Urinary bladder (tissue), 4 donors: Measurements from ENCODE around the gene MAN2A1. TPM values are rescaled to one million over a fixed set of nuclear protein-coding genes. Genes with fewer than 3 reads are reported as not detected.
"Not testable (repeated sequence)": the region's sequence is repeated elsewhere in the genome, so short reads cannot be mapped to it uniquely, and the experiment has no call there.

Experiments used
- DNase-seq: peaks from one replicate; pipeline ENCODE4 v3.0.0-alpha.2; 2015; ENCODE audit errors: extremely low spot score
- H3K27ac ChIP-seq: one replicate; pipeline ENCODE4 v1.5.1; 2013; ENCODE audit warnings: low read depth, mild to moderate bottlenecking, moderate library complexity
- H3K36me3 ChIP-seq: one replicate; pipeline ENCODE4 v1.6.1; 2013; ENCODE audit warnings: mild to moderate bottlenecking, moderate library complexity; ENCODE audit not compliant: insufficient read depth
- H3K4me1 ChIP-seq: one replicate; pipeline ENCODE4 v1.6.1; 2013; ENCODE audit warnings: mild to moderate bottlenecking, moderate library complexity; ENCODE audit not compliant: insufficient read depth
- H3K4me3 ChIP-seq: one replicate; pipeline ENCODE4 v1.5.1; 2013; ENCODE audit warnings: low read depth, low read length
- WGBS: extraction: QIAGEN DNeasy Blood & Tissue Kit; methylation state at CpG from one replicate; pipeline ENCODE4 v1.1.7; 2013; 5-methylcytosine and 5-hydroxymethylcytosine counted together
- polyA plus RNA-seq: library from polyadenylated mRNA; stranded (reverse); fragments of 200-250 nt; gene quantifications from one replicate; pipeline ENCODE4 v1.2.3, GENCODE V29; 2013
- total RNA-seq: library from RNA; depleted of rRNA; stranded (reverse); fragments of >200 nt; gene quantifications from one replicate; pipeline ENCODE4 v1.2.3, GENCODE V29; 2014
- donor health status: healthy with polysubstance abuse.
- donor health status: healthy.

The MAN2A1 gene
- total and polyA plus RNA-seq, 2 donors, result 22.5 to 125 TPM

DNA sequence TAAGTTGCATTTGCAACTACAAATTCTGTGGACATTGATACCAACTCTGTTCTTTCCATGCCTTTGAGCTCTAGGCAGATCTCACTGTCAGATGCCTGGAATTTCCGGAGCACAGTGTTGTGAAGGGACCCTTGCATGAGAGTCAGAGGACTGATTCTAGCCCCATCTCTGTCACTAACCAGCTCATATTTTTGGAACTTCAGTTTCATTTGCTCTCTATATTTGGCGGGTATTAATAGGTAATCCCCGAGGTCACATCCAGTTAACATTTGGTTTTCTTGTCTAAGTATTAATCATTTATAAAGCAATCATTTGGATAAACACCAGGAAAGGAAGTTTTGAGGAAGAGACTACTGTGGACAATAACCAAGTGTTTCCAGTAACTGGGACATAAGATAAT is 115.7 kb downstream of the MAN2A1 start:
- no peak for DNase-seq
- Histone ChIP-seq H3K36me3 (no peaks in the 10 kb centered on the region), H3K4me3 (no peak overlapping the region), H3K27ac (no peak overlapping the region), H3K4me1 (no peaks in the 10 kb centered on the region)
- 53% methylated on average over 3 of the region's 3 CpGs for WGBS

DNA sequence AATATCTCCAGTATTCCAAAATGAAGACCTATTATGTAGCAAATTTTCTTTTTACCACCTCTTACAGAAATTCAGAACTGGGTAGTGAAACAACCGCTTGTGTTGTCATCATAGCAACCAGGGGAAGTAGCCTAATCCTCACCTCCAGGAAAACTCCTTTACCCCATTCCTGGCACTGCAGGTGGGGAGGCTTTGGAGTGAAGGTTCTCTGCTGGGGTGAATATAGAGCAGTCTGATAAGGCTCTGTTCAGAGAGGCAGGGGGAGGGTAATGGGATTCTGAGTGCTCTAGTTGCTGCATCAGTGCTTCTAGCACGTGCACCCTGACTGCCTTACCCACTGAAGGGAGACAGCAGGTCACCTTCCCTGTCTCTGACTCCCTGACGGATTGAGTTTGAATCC is 116.2 kb downstream of the MAN2A1 start:
- no peak overlapping the region for H3K27ac ChIP-seq
- H3K36me3 ChIP-seq, result no peaks in the 10 kb centered on the region
- WGBS, result 71% methylated on average over 3 of the region's 3 CpGs
- DNase-seq, result no peak
- H3K4me1 ChIP-seq, result no peaks in the 10 kb centered on the region
- no peak overlapping the region for H3K4me3 ChIP-seq

DNA sequence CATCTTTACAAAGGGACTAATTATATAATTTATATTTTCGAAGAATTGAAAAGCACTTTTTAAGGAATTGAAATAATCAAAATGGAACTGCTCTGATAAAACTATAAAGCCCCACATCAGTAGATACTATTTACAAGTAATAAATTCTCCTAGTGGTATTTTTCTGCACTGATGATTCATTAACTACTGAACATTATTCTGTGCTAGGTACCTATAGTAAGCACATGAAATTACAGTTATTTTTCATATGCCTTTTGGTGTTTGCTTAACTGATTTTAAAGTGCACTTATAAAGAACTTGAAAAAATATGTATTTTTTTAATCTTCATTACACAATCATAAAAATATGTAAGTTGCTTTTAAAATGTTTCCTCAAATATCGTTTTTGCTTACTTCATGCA is 123.0 kb downstream of the MAN2A1 start:
- no peak overlapping the region for H3K4me3 ChIP-seq
- WGBS, result 75% methylated on average over 2 of the region's 2 CpGs
- DNase-seq, result no peak

DNA sequence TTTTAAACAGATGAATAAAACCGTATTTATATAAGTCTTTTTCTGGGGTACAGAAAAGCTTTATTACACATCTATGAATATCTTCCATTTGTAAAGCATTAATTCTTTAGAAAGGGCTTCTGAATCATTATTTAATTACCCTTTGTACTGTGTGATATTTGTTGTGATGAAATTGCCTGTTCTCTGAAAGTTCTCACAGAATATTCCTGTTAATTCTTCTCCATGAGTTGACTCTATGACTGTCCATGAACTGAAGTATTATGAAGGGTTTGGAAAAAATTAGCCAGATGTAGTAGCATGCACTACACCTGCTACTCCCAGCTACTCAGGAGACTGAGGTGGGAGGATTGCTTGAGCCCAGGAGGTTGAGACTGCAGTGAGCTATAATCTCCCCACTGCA is 127.0 kb downstream of the MAN2A1 start:
- DNase-seq, result no peak
- H3K27ac ChIP-seq, result no peak overlapping the region
- no peak overlapping the region for H3K4me3 ChIP-seq
- H3K4me1 ChIP-seq, result no peaks in the 10 kb centered on the region
- WGBS, result 97% methylated on average over 1 of the region's 1 CpG
- no peaks in the 10 kb centered on the region for H3K36me3 ChIP-seq

More for the DNA sequence above, 123.0 kb downstream of the MAN2A1 start:
- Histone ChIP-seq H3K4me1 (no peaks in the 10 kb centered on the region), H3K36me3 (no peaks in the 10 kb centered on the region), H3K27ac (no peak overlapping the region)

DNA sequence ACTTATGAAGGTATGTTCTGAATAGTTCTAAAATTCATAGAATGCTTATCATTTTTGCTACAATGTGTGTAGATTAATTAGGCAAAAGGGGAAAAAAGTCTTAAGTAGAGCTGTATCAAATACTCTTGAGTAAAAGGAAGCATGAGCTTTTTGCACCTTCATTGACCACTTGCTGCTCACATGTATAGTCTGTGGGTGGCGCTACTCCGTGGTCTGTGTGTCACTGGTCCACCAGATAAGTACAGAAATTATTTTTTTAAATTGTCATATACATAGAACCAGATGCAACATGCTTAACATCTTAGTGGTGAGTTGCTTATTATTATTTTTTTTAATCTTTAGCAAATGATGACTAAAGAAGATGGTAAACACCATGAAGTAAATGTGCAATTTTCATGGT is 130.2 kb downstream of the MAN2A1 start:
- DNase-seq, result no peak
- no peak overlapping the region for H3K4me3 ChIP-seq
- WGBS, result 48% methylated on average over 2 of the region's 2 CpGs
- H3K36me3 ChIP-seq, result peaks cover 1% of the 10 kb centered on the region
- H3K27ac ChIP-seq, result no peak overlapping the region
- H3K4me1 ChIP-seq, result no peaks in the 10 kb centered on the region

DNA sequence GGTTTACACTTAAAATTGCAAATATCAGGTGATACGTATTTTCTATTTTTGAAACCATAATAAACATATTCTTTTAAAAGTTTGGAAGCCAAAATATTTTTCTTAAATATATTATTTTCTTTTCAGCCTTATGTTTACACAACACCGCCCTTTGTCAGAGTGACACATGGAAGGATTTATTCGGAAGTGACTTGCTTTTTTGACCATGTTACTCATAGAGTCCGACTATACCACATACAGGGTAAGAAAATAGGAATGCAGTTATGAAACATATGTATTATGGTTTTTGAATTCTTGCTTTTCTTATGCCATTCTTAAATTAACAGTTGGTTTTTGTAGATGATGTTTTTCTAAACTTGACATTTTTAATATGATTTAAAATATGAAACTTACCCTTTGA is 133.9 kb downstream of the MAN2A1 start:
- no peak overlapping the region for H3K4me3 ChIP-seq
- H3K36me3 ChIP-seq, result peaks cover 1% of the 10 kb centered on the region
- no peaks in the 10 kb centered on the region for H3K4me1 ChIP-seq
- no peak overlapping the region for H3K27ac ChIP-seq
- DNase-seq, result no peak
- WGBS, result 96% methylated on average over 4 of the region's 4 CpGs

DNA sequence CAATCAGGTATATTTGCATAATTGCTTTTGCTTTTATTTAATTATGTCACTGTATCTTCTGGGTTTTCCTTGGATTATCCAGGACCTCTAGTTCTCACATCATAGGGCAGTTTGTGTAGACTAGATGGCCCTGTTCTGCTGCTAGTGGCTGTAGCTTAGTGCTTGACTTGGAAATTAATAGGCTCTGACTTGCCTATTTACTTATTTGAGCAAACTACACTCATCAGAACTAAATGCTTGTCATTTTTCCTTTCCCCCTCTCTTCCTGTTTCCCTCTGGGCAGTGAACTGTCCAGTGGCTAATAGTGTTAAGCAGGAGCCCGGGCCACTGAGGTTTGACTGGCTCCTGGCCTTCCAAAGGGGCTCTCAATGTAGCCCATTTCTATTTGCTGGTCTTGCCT is 135.7 kb downstream of the MAN2A1 start:
- Histone ChIP-seq H3K4me3 (no peak overlapping the region), H3K36me3 (peaks cover 1% of the 10 kb centered on the region), H3K4me1 (no peaks in the 10 kb centered on the region), H3K27ac (no peak overlapping the region)
- 89% methylated on average over 1 of the region's 1 CpG for WGBS
- no peak for DNase-seq

DNA sequence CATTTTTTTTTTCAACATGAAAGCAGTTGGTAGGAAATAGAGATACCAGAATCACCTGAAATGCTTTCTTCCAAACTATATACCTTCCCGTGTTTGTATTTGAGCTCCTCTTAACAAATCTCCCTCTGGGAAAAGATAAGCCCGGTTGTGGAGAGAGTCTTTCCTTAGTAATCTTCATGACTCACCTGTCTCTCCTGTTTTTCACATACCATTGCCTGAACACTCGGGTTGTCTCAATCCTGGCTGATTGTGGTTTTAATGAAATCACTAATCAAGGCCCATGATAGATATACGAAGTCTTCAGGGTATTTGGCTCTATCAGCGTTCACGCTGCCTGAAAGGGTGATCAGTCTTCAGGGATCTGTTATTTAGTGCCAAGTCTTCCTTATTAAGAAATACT is 136.7 kb downstream of the MAN2A1 start:
- DNase-seq, result no peak
- 93% methylated on average over 6 of the region's 6 CpGs for WGBS
- Histone ChIP-seq H3K4me3 (no peak overlapping the region), H3K36me3 (peaks cover 1% of the 10 kb centered on the region), H3K27ac (no peak overlapping the region), H3K4me1 (no peaks in the 10 kb centered on the region)

DNA sequence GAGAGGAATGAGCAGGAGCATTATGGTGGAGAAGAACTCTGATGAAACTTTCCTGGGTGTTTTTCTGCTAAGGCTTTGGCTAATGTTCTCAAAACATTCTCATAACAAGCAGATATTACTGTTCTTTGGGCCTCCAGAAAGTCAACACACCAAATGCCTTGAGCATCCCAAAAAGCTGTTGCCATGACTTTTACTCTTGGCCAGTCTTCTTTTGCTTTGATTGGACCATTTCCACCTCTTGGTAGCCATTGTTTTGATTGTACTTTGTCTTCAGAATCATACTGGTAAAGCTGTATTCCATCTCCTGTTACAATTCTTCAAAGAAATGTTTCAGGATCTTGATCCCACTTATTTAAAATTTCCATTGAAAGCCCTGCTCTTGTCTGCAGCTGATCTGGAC is 139.6 kb downstream of the MAN2A1 start:
- H3K27ac ChIP-seq, result no peak overlapping the region
- no peaks in the 10 kb centered on the region for H3K36me3 ChIP-seq
- no peaks in the 10 kb centered on the region for H3K4me1 ChIP-seq
- DNase-seq, result no peak
- no peak overlapping the region for H3K4me3 ChIP-seq

DNA sequence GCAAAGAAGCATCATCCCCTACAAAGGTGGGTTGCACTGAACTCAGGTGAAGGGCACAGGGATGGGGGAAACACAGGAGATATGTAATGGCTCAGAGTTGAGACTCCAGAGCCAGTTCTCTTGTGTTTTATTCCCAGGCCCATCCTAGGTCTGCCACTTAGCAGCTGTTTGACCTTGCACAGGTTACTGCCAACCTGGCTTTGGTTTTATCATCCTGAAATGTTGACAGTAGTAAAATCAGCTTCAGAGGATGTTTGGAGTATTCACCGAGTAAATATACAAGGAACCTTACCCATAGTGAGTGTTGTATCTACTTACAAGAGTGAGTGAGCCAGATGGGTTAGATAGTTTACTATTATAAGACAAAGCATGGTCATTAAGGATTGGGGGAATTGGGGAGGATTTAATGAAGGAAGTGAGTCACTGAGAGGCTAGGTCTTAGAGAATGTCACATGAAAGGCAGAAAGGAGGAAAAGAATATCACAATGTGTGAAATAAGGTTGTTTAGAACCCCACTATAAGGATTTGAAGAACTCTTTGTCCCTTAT is 141.3 kb downstream of the MAN2A1 start:
- 64% methylated on average over 1 of the region's 1 CpG for WGBS
- no peak overlapping the region for H3K27ac ChIP-seq

DNA sequence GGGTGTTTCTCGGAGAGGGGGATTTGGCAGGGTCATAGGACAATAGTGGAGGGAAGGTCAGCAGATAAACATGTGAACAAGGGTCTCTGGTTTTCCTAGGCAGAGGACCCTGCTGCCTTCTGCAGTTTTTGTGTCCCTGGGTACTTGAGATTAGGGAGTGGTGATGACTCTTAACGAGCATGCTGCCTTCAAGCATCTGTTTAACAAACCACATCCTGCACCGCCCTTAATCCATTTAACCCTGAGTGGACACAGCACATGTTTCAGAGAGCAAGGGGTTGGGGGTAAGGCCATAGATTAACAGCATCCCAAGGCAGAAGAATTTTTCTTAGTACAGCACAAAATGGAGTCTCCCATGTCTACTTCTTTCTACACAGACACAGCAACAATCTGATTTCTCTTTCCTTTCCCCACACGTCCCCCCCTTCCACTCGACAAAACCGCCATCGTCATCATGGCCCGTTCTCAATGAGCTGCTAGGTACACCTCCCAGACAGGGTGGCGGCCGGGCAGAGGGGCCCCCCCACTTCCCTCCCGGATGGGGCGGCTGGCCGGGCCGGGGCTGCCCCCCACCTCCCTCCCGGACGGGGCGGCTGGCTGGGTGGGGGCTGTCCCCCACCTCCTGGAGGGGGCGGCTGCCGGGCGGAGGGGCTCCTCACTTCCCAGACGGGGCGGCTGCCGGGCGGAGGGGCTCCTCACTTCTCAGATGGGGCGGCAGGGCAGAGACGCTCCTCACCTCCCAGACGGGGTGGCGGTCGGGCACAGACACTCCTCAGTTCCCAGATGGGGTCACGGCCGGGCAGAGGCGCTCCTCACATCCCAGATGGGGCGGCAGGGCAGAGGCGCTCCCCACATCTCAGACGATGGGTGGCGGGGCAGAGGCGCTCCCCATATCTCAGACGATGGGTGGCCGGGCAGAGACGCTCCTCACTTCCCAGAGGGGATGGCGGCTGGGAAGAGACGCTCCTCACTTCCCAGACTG is 142.8 kb downstream of the MAN2A1 start:
- H3K4me3 ChIP-seq, H3K4me1 ChIP-seq, H3K36me3 ChIP-seq, H3K27ac ChIP-seq, DNase-seq: not testable (repeated sequence)
- 95% methylated on average over 41 of the region's 42 CpGs for WGBS

More for the DNA sequence above, 141.3 kb downstream of the MAN2A1 start:
- Histone ChIP-seq H3K4me1 (no peaks in the 10 kb centered on the region), H3K4me3 (no peak overlapping the region), H3K36me3 (no peaks in the 10 kb centered on the region)
- DNase-seq, result no peak

DNA sequence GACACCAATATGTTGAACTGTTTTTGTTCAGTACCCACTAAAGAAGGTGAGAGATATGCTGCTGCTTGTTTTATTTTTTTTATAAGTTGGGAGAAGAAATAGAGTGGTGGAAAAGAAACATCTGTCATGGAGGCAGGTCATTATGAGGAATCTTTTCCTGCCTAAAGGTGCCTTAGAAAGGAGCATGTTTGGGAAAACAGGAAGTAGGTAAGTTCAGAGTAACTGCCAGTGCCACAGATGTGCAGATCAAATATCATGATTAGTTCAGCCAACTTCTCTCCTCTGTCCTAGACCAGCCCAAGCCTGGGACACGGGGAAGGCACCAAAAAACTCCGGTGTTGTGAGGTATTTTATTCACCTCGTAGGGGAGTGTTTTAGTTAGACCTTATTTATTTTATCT is 144.2 kb downstream of the MAN2A1 start:
- H3K36me3 ChIP-seq, result no peaks in the 10 kb centered on the region
- no peaks in the 10 kb centered on the region for H3K4me1 ChIP-seq
- H3K27ac ChIP-seq, result no peak overlapping the region
- DNase-seq, result no peak
- no peak overlapping the region for H3K4me3 ChIP-seq
- 78% methylated on average over 3 of the region's 3 CpGs for WGBS

DNA sequence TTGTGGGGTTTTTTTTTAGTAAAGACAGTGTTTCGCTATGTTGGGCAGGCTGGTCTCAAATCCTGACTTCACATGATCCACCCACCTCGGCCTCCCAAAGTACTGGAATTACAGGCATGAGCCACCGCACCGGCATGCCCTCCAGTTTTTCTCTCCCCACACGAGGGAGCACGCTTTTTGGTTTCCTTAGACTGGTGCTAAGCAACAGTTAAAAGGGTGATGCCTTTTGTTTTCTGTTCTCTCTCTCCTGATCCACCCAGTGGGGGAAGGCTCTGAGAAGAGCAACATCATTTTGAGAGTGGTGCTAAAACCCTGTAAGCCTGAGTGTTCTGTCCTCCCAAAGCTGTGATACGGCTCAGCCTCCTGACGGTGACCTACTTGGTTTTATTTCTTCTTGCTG is 146.6 kb downstream of the MAN2A1 start:
- Histone ChIP-seq H3K36me3 (no peaks in the 10 kb centered on the region), H3K4me1 (no peaks in the 10 kb centered on the region), H3K4me3 (no peak overlapping the region), H3K27ac (no peak overlapping the region)
- DNase-seq, result no peak
- 88% methylated on average over 8 of the region's 8 CpGs for WGBS

DNA sequence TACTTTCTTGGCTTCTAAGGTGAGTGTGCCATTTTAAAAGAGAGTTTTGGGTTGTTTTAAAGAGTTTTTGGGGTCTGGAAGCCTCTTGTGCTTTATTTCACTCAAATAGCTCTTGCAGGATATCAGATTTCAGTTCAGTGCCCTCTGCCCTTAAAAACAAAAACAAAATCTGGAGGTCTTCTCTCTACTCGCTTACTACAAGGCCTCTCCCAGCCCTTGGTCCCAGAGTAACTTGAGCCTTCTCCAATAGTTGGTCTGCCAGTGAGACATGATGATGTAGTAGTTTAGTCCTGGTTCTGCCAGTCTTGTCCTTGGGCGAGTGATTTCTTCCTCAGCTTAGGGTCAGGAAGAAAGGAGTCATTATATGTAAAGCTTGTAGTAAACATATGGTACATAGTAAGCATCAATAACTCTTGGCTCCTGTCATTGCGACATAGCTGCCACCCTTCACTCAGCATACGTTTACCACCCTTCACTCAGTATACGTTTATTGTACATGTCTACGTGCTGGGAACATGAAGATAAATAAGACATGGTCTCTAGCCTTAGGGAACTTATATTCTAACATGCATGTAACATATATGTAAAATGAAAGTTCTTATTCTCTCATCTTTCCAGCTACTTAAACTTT is 147.6 kb downstream of the MAN2A1 start:
- Histone ChIP-seq H3K4me1 (no peaks in the 10 kb centered on the region), H3K4me3 (no peak overlapping the region), H3K36me3 (no peaks in the 10 kb centered on the region), H3K27ac (no peak overlapping the region)
- DNase-seq, result no peak
- WGBS, result 92% methylated on average over 6 of the region's 6 CpGs
